ENCODE measurements around the gene BIN2.
"Not testable (repeated sequence)": the region's sequence is repeated elsewhere in the genome, so short reads cannot be mapped to it uniquely, and the experiment has no call there.

BIN2 gene

DNA sequence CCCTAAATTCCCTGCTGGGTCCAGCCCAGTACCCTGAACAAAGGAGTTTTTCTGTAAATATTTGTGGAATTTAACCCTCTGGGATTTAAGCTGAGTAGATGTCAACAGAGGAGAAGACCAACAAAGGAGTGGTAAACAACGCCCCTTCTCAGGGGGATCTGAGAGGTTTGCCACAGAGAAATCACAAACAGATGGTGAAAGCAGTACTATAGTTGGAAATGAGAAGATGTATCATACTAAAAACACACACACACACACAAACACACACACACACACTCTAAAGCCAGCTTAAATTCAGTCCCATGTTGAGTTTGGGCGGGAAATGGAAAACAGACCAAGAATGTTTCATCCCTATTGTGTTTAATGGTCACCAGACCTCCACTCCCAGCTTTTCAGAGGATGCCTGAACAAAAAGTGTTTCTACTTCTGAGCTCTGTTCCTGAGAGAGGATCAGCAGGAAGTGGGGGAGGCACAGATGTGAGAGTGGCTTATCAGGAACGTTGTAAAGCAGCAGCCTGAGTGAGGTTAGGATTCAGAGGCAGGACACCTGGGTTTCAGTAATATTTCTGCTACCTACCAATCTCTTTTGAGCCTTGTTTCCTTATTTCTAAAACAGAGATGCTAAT lies 3.2 kb downstream of the BIN2 start:
- peaks cover 72% of the 10 kb centered on the region for H3F3A ChIP-seq (ENCODE audit: insufficient read depth, low read length)
- no peaks in the 10 kb centered on the region for H3K27me3 ChIP-seq (replicated peaks; ENCODE audit: insufficient read depth, low read length)
- H3K9ac ChIP-seq (ENCODE audit: low read length): peak overlapping the region; percentile 46
- peak overlapping the region; percentile 52; the same call in 1 of the 2 replicates for H3K4me3 ChIP-seq (ENCODE audit: low read length)
- H3K36me3 ChIP-seq (replicated peaks; ENCODE audit: insufficient read depth, low read length): no peaks in the 10 kb centered on the region
- TF ChIP-seq EZH2phosphoT487 (IDR thresholded peaks at IDR 0.05; ENCODE audit: low read length): no peak
- TF ChIP-seq, protein P1, sequence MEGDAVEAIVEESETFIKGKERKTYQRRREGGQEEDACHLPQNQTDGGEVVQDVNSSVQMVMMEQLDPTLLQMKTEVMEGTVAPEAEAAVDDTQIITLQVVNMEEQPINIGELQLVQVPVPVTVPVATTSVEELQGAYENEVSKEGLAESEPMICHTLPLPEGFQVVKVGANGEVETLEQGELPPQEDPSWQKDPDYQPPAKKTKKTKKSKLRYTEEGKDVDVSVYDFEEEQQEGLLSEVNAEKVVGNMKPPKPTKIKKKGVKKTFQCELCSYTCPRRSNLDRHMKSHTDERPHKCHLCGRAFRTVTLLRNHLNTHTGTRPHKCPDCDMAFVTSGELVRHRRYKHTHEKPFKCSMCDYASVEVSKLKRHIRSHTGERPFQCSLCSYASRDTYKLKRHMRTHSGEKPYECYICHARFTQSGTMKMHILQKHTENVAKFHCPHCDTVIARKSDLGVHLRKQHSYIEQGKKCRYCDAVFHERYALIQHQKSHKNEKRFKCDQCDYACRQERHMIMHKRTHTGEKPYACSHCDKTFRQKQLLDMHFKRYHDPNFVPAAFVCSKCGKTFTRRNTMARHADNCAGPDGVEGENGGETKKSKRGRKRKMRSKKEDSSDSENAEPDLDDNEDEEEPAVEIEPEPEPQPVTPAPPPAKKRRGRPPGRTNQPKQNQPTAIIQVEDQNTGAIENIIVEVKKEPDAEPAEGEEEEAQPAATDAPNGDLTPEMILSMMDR (IDR thresholded peaks at IDR 0.05; ENCODE audit: low read length): no peak
- no peak for TF ChIP-seq EZH2 (optimal IDR thresholded peaks at IDR 0.05; ENCODE audit: low read depth, low read length)
- H3K79me2 ChIP-seq (ENCODE audit: low read length): peaks cover 67% of the 10 kb centered on the region
- H3K9me3 ChIP-seq (replicated peaks; ENCODE audit: insufficient read depth, low read length): no peaks in the 10 kb centered on the region
- peak overlapping the region; percentile 92 for H3K4me2 ChIP-seq (ENCODE audit: low read depth, low read length)
- H3K4me1 ChIP-seq (ENCODE audit: low read length): peaks cover 52% of the 10 kb centered on the region
- H2AFZ ChIP-seq (ENCODE audit: low read length): no peak overlapping the region
- DNase-seq: peak; percentile 76
- no peaks in the 10 kb centered on the region for H4K20me1 ChIP-seq (ENCODE audit: insufficient read depth, low read length)
- H3K9me2 ChIP-seq (replicated peaks; ENCODE audit: insufficient read depth, low read length): no peaks in the 10 kb centered on the region
- peak overlapping the region; percentile 99 for H3K27ac ChIP-seq (ENCODE audit: low read length)

DNA sequence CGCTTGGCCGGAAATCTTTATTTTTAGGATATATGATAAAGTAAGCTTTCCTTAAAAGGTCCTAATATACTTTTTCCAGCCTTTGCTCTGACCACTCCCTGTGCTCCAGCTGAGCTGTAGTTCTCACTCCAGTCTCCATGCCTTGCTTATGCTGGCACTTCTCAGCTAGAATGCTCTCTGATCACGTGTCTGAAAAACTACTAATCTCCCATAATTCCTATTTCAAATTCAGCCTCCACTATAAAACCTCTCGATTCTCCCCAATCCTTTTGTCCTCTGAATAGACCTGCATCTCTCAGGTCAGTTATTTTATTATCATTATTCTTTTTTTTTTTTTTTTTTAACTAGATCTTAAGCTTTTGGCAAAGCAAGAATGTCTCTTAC lies 3.7 kb downstream of the BIN2 start:
- H2AFZ ChIP-seq (ENCODE audit: low read length): no peak overlapping the region
- peak overlapping the region; percentile 92 for H3K4me2 ChIP-seq (ENCODE audit: low read depth, low read length)
- no peak for DNase-seq
- H4K20me1 ChIP-seq (ENCODE audit: insufficient read depth, low read length): no peaks in the 10 kb centered on the region
- peaks cover 47% of the 10 kb centered on the region for H3K4me1 ChIP-seq (ENCODE audit: low read length)
- peaks cover 68% of the 10 kb centered on the region for H3F3A ChIP-seq (ENCODE audit: insufficient read depth, low read length)
- H3K79me2 ChIP-seq (ENCODE audit: low read length): peaks cover 72% of the 10 kb centered on the region
- TF ChIP-seq EZH2 (optimal IDR thresholded peaks at IDR 0.05; ENCODE audit: low read depth, low read length) (no peak), EZH2phosphoT487 (IDR thresholded peaks at IDR 0.05; ENCODE audit: low read length) (no peak)
- TF ChIP-seq, protein P1 (IDR thresholded peaks at IDR 0.05; ENCODE audit: low read length): no peak
- peak overlapping the region; percentile 99 for H3K27ac ChIP-seq (ENCODE audit: low read length)
- peak overlapping the region; percentile 46 for H3K9ac ChIP-seq (ENCODE audit: low read length)
- no peaks in the 10 kb centered on the region for H3K9me2 ChIP-seq (replicated peaks; ENCODE audit: insufficient read depth, low read length)
- no peaks in the 10 kb centered on the region for H3K9me3 ChIP-seq (replicated peaks; ENCODE audit: insufficient read depth, low read length)
- H3K36me3 ChIP-seq (replicated peaks; ENCODE audit: insufficient read depth, low read length): no peaks in the 10 kb centered on the region
- peak overlapping the region; percentile 52; the same call in 1 of the 2 replicates for H3K4me3 ChIP-seq (ENCODE audit: low read length)
- H3K27me3 ChIP-seq (replicated peaks; ENCODE audit: insufficient read depth, low read length): no peaks in the 10 kb centered on the region

DNA sequence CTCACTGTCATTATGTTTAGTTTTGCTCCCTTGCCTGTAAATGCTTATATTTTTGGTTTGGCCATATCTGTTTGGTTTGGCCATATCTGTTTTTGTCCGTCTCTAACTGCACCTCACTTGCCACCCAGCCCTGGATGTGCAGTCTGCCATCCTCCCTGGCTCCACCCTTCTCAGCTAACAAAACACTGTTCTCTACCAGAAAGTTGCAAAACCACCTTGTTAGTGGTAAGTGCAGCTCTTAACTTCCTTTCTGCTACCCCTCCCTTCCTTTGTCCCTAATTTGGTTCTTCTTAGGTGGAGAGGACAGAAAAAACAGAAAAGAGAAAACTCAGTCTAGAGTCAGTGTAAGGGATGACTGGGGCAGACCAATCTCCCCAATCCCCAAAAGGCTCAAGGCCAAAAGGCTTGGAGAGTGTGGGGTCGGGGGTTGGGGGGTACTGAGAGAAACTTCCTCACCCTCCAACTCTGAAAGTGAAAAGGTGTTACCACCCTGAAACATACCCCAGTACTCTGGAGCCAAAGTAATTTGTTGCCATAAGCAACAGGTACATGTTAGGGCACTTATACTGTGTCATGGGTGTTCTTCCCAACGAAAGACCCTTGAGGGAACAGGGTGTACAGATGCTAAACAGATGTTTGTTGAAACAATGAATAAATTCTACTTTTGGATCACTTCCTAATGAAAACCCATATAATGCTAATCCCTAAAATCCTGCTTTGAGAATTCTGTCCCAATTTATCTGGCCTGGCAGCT lies 5.0 kb downstream of the BIN2 start:
- H3K4me2 ChIP-seq (ENCODE audit: low read depth, low read length): peak overlapping the region; percentile 92
- no peaks in the 10 kb centered on the region for H3K9me3 ChIP-seq (replicated peaks; ENCODE audit: insufficient read depth, low read length)
- peak overlapping the region; percentile 99 for H3K27ac ChIP-seq (ENCODE audit: low read length)
- H3K9me2 ChIP-seq (replicated peaks; ENCODE audit: insufficient read depth, low read length): no peaks in the 10 kb centered on the region
- H4K20me1 ChIP-seq (ENCODE audit: insufficient read depth, low read length): no peaks in the 10 kb centered on the region
- H3K27me3 ChIP-seq (replicated peaks; ENCODE audit: insufficient read depth, low read length): no peaks in the 10 kb centered on the region
- peaks cover 38% of the 10 kb centered on the region for H3K4me1 ChIP-seq (ENCODE audit: low read length)
- peak overlapping the region; percentile 13; the same call in 1 of the 2 replicates for H3K4me3 ChIP-seq (ENCODE audit: low read length)
- H3K9ac ChIP-seq (ENCODE audit: low read length): peak overlapping the region; percentile 6; the same call in 1 of the 2 replicates
- H3K79me2 ChIP-seq (ENCODE audit: low read length): peaks cover 74% of the 10 kb centered on the region
- no peaks in the 10 kb centered on the region for H3K36me3 ChIP-seq (replicated peaks; ENCODE audit: insufficient read depth, low read length)
- peak; percentile 83 for DNase-seq
- peaks cover 57% of the 10 kb centered on the region for H3F3A ChIP-seq (ENCODE audit: insufficient read depth, low read length)
- TF ChIP-seq EZH2phosphoT487 (IDR thresholded peaks at IDR 0.05; ENCODE audit: low read length) (no peak), EZH2 (optimal IDR thresholded peaks at IDR 0.05; ENCODE audit: low read depth, low read length) (no peak)
- TF ChIP-seq, protein P1 (IDR thresholded peaks at IDR 0.05; ENCODE audit: low read length): no peak
- no peak overlapping the region for H2AFZ ChIP-seq (ENCODE audit: low read length)

DNA sequence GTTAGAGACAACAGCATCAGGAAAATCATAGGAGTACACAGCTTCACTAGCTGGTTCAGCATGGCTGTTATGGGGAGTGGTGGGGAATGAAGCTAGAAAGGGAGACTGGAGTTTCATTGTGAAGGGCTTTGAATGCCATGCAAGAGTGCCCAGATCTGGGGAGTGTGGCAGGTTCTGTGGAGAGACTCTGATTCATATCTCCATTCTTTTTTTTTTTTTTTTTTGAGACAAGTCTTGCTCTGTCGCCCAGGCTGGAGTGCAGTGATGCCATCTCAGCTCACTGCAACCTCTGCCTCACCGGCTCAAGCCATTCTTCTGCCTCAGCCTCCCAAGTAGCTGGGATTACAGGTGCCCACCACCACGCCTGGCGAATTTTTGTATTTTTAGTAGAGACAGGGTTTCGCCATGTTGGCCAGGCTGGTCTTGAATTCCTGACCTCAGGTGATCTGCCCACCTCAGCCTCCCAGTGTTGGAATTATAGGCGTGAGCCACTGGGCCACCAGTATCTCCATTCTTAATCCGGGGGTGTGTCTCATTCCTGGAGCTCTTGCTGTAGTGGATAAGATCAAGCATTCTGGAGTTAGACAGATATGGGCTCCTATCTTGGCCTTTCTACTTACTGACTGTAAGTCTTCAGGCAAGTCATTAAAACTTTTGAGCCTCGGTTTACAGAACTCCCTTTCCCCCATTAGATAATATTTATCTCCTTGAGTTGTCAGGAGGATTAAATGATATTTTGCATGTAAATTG lies 5.7 kb downstream of the BIN2 start:
- H3K9ac ChIP-seq (ENCODE audit: low read length); H3K27me3 ChIP-seq (replicated peaks; ENCODE audit: insufficient read depth, low read length); DNase-seq; H3K36me3 ChIP-seq (replicated peaks; ENCODE audit: insufficient read depth, low read length); H4K20me1 ChIP-seq (ENCODE audit: insufficient read depth, low read length); H3K9me3 ChIP-seq (replicated peaks; ENCODE audit: insufficient read depth, low read length); H3K4me3 ChIP-seq (ENCODE audit: low read length); H3K9me2 ChIP-seq (replicated peaks; ENCODE audit: insufficient read depth, low read length); H2AFZ ChIP-seq (ENCODE audit: low read length): not testable (repeated sequence)
- Histone ChIP-seq H3K4me1 (ENCODE audit: low read length) (peaks cover 41% of the 10 kb centered on the region), H3K79me2 (ENCODE audit: low read length) (peaks cover 70% of the 10 kb centered on the region), H3F3A (ENCODE audit: insufficient read depth, low read length) (peaks cover 49% of the 10 kb centered on the region), H3K27ac (ENCODE audit: low read length) (peak overlapping the region; percentile 99; the same call in 1 of the 2 replicates), H3K4me2 (ENCODE audit: low read depth, low read length) (peak overlapping the region; percentile 92; the same call in 1 of the 2 replicates)

All from MM.1S (cell line).